NCI-H2107 treated with DMSO at 0.1 percent for 48 hours (cell line): ENCODE results near the gene CACNA1H.

Source experiments
- DNase-seq: peaks from one replicate; lab custom pipeline; 2025; ENCODE audit not compliant: unreplicated experiment; lab: John Stamatoyannopoulos, UW

The CACNA1H gene

DNA sequence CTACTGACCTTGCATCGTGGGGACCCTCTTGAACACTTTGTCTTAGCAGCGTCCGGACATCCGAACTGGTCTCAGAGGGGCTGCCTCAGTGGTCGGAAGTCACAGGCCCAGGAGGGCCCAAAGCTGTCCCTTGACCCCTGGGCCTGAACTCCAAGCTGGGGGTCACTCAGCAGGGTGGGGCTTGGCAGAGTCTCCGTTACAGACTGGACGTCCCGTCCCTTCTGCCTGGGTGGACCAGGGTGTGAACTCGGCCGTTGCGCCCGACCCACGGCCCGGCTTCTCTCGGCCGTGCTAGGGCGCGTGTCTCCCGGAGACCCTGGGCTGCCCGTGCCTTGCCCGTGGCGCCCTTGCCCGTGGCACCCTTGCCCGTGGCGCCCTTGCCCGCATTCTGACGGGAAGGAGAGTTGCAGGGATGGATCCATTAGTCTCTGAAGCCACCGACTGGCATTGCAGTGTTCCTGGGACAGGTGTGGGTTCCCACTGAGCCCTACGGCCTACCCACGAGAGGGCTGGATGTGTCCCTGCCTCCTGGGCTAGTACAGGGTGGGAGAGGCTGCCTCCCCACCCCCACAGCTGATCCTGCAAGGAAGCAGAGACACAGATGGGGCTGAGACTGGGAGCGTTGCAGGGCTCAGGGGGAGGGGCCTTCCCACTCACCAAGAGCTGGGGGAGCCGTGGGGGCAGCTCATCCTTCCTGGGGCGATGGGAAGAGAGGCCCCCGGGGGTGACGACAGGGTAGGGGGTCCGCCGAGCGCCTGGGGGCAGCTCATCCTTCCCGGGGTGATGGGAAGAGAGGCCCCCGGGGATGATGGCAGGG is 4.9 kb downstream of the CACNA1H start:
- no peak for DNase-seq

DNA sequence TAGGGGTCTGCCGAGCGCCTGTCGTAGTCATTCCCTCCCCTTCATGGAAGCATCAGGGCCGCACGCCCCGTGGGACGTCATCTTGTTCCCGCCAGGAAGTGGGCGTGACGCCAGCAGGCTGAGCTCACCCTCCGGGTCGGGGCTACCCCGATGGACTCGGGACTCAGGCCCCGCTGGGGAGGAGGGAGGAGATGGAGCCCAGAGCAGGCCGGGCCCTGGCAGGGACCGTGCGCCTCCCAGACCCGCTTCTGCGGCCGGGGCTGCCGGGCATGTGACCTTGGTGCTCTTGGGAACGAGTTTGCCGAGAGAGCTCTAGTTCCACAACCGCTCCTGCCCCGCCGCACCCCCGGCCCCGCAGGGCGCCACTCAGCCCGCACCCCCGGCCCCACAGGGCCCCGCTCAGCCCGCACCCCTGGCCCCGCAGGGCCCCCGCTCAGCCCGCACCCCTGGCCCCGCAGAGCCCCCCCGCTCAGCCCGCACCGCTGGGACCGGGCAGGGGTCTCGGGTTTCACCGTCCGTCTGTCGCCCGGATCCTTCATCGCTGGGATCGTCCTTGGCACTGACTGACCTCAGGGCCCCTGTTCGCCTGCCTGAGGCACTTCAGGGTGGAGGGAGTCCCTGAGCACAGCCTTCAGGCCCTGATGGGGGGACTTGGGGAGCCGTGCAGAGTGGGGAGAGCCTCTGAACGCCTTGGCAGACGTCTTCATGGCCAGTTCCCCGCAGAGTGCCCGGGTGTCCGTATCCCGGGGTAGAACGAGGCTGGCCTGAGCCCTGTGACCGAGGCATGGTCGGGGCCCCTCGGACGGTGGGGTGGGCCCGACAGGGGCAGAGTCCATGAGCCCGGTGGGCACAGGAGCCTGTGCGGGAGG is 5.8 kb downstream of the CACNA1H start:
- DNase-seq: no peak

DNA sequence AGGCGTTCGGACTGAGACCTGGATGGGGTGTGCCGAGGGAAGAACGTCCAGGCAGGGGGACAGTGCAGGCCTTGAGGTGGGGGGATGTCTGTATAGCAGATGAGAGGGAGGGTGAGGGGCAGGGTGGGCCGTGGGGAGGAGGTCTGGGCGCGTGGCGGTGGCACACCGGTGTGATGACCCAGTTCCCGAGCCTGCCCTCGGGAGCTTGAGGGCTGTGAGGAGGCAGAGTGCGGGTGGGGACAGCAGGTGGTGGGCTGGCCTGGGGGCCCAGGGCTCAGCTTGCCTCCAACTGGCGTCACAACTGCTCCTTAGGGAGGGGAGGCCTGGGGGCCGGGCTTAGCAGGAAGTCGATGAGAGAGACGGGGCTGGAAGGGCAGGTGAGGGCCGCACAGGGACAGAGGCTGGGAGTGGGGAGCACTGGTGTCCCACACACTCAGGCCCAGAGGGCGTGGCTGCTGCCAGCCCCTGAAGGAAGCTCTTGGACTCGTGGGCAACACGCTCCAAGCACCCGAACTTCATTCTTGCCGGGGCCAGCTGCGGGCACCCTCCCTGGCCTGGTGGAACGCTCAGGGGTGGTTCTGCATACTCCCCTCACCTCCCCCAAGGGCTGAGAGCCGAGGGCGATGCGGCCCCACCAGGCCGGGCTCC is 6.5 kb downstream of the CACNA1H start:
- DNase-seq: no peak

DNA sequence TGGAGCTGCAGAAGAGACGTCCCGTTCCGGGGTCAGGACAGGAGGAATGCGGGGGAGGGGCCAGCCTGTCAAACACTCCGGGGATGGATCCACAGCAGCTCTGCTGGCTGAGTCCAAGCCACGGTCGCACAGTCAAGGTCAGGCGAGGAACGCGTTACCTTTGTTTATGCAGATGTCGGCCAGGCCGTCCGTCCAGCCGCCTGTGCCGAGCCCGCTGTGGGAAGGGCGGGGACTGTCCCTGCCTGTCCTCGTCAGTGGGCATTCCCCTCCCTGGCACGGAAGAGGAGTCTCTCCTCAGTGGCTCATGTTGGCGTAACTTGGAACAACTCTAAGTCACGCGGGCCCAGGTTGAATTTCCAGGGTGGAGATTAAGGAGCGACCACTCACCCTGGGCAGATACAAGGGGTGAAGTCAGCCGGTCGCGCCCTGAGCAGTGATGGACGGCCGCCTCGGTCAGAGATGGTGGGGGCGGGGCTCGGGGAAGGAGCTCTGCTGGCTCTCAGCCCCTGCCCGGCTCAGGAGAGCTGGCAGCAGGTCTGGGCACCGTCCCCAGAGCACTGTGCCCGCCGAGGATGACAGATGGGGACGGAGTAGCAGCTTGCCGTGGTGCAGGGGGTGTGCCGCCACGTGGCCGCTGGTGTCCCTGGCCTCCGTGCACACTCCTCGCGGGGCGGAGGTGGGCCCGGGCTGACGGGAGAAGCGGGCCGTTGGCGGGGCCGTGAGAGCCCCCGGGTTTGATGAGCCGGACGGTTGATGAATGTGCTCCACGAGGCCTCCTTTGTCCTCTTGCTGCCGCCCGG is 7.3 kb downstream of the CACNA1H start:
- DNase-seq: no peak

DNA sequence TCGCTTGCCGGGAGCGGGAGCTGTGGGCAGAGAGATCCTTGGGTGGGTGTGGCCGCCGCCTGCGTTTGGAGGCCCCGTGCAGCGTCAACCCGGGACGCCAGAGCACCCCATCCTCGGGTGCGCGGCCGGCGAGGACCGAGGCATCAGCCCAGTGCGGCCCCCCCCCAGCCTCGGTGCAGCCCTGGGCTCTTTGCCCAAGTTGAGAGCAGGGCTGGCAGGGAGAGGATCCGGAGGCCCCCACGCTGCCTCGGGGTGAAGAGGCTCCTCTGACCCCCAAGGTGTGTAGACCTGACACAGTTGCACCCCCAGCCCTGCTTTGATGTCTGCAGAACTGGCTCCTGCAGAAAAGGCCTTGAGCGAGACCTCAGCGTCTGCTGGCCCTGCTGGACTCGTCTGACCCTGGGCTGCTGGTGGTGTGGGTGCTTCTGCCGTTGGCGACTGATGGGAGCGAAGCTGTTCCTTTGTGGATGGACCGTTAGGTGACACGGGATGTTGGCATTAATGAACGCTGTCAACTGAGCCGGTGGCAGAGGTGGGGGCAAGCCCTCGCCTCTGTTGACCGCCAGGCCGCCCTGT is 8.0 kb downstream of the CACNA1H start:
- DNase-seq: no peak

DNA sequence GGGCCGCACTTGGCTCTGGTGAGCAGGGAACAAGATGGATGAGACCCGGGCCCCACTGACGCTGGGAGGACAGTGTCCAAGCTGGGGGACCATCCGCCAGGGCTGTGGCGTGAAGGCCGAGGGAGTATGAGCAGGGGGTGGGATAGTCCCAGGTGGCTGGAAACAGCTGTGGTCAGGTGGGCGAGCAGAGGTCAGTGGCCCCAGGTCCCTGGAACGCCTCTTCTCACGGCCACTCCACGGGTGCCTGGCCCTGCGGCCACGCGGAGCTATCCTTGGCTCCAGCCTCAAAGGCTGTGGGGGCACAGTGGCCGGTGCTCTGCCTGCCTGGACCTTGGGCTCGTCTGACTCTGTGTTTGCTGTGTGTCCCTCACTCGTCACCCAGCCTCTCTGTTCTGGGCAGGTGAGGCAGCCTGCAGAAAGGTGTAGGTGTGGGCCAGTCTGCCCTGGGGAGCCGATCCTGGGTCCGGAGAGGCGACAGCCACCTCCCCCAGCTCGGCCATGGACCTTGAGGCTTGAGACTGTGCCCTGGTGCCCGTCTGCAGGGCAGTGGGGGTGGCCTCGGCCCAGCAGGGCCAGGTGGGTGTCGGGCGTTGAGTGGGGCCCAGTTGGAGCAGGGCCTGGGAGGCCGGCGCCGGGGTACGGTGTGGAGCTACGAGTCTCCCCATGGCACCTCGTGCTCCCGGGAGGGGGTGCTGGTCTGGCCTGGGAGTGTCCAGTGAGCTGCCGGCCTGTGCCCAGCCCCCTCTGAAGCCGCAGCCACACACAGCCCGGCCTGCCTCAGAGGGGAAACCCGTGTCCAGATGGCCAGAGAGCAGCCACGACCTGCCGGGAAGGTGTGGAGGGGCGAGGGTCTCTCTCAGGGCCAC is 10.0 kb downstream of the CACNA1H start:
- no peak for DNase-seq

DNA sequence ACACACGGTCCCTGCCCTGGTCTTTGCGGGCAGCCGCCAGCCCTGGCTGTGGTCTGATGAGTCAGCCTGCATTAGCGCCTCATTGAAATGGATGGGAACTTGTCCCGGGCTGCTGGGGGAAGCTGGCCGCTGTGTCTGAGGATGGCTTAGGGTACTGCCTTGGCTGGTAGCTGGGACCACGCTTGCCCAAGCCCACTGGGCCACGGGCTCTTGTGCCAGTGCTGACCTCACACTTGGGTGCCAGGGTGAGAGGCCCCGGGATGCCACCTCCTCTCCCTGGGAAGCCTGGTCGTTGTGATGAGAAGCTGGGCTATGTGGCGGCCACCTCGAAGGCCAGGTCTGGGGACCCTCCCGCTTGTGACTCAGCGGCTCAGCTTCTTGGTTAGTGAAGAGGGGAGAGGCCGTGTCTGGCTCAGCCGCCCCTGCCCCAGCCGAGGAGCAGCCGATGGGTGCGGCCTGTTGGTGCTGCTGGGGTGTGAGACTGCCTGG is 10.7 kb downstream of the CACNA1H start:
- no peak for DNase-seq

DNA sequence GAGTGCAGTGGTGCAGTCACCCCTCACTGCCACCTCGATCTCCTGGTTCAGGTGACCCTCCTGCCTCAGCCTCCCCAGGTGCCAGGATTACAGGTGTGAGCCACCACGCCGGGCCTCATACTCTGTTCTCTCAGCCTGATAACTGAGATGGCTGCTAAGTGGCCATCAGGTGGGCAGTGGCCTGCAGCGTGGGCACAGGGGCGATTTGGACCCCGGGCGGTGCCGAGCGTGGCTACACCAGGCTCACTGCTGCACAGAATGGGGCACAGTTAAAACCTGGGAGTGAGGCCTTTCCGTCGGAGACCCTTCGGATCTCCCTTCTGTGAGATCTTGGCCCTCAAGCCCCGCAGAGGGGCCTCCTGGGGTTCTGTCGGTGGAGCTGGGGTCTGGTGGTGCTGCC is 11.5 kb downstream of the CACNA1H start:
- no peak for DNase-seq

DNA sequence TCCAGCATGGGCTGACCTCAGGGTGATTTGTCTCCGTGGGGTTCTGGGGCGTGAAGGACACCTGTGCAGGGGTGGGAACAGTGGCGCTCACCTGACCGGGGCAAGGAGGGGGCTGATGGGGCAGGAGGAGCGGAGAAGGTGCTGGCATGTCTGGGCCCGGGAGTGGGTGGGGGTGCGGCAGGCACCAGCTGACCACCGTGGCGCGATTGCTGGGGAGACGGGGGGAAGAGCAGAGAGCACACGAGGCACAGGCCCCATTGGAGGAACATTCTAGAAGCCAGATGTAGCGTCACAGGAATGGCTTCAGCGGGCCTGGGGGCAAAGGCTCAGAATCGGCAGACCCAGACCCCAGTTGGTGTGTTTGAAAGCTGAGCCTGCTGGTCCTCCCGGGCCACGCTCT is 12.1 kb downstream of the CACNA1H start:
- DNase-seq: no peak

DNA sequence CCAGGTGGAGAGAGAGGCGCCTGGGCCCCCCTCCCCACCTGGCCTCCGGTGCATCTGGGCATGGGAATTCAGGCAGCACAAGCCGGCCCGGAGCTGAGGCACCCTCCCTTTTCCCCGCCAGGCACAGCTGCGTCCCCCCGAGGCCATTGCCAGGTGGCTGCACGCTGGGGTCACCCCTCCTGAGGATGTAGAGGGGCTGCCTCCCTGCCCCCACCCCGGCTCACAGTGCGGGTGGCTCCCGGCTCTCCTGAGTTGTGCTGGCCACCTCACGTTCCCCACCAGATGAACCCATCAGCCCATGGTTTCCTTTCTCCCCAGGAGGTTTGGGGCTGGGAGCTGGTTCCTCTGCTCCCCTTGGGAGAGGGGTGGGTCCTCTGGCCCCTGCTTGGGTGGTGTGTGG is 12.6 kb downstream of the CACNA1H start:
- DNase-seq: no peak

DNA sequence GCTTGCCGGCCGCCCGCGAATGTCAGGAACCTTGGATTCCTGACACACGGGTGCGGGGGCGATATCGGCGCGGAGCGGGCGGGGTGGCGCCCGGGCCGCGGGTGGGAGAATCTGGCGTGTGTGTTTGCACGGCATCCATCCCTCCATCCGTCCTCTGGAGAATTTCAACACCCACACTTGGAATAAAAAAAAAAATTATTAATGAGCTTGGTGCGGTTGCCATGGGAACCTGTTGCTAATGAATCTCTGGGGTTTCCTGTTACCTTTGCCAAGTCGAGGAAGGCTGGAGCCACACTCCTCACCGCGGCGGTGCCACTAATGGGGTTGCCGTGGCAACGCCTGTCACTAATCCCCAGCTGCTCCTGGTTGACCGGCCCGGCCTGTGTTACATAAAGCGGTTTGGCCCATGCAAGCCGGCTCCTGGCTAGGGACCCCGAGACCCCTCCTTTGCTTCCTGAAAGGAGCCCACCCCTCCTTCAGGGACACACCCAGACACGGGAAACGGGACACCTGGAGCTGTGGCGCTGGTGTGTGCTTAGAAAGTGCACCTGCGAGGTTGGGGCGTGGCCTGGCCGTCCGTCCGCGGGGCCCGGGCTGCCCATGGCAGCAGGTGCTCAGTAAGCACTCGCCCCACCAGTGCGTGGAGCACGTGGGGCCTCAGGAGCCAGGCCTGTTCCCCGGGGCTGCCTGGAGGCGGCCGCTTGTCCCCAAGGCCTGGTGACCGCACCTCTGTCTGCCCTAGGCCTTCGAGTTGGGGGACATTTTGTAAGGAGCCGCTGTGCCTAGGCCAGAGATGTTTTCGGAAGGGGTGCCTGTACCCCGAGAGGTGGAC is 14.6 kb downstream of the CACNA1H start:
- peak; percentile 73 for DNase-seq

DNA sequence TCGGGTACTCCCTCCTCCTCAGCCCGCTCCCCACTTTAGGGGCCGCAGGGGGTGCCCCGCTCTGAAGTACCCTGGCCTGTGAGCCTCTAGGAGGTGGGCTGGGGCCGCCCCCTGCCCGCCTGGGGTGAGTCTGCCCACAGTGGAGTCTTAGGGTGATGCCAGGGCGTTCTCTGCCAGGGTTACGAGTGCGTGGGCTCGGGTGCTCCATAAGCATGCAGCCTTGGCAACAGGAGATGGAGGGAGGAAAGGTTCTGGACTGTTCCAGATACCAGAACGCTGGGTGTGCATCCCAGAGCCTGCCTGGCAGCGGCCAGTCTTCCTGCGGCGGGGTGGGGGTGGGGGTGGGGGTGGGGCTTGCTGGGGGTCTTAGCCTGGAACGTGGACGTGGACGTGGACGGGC is 15.9 kb downstream of the CACNA1H start:
- no peak for DNase-seq

DNA sequence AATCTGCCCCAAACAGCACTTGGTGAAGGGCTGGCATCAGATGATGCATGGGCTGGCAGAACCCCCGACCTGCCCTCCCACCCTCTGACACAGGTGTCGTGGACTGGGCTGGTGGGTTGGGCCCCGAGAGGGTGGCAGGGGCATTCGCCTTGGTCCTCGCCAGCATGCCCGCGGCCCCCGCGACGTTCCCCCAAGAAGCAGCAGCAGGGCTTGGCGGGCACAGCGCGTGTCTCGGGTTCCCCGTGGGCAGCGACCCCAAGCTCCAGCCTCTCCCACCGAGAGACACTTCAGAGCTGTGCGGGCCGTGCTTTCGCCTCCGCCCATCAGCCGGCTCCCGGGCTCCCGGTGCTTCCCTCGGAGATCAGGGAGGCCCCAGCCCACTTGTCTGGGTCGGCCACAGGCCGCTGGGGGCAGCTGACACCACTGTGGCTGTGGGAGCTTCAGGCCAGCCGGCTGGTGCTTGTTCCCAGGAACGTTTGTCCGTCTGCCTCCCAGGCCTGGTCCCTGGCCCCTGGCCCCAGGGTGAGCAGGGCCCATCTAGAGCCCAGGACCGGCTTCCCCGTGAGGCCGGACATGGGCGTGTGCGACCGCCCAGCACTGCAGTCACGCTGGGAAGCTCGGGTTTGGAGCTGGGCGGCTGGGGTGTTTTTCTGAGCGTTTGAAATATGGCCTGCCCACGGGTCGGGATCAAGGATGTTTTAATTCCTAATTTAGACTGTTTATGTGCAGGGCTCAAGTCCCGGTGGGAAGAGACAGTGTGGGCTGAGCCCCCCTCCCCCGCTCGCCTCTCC is 16.6 kb downstream of the CACNA1H start:
- no peak for DNase-seq

DNA sequence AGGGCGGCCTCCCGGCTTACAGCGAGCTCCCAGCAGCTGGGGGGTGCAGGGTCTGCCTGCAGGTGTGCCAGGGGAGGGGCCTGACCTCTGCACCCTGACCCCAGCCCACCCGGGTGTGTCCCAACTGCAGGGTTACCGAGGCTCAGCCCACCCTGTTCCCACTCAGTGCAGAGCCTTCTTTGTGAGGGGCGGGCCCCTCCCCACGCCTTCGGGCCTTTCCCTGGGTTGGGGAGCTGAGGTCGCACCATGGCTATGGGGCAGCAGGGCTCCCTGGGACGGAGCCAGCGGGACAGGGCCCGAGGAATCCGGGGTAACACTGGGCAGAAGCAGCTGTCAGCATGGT is 17.1 kb downstream of the CACNA1H start:
- no peak for DNase-seq

DNA sequence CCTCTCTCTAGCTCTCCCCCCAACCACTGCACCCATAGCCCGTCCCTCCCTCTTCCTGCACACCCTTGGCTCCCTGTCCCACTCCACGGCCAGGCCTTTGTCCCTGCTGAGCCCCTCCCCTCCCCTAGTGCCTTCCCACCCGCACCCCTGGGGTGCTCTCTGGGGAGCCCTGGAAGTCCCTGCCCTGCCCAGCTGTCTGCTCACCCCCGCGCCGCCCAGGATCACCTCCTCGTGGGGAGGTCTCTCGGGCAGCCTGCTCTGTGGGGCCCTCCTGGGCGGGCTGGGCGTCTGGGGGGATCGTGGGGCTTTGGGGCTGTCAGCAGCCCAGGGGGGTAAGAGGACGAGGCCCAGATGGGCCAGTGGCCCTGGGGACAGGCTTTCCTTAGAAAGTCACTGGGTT is 18.1 kb downstream of the CACNA1H start:
- DNase-seq: no peak

DNA sequence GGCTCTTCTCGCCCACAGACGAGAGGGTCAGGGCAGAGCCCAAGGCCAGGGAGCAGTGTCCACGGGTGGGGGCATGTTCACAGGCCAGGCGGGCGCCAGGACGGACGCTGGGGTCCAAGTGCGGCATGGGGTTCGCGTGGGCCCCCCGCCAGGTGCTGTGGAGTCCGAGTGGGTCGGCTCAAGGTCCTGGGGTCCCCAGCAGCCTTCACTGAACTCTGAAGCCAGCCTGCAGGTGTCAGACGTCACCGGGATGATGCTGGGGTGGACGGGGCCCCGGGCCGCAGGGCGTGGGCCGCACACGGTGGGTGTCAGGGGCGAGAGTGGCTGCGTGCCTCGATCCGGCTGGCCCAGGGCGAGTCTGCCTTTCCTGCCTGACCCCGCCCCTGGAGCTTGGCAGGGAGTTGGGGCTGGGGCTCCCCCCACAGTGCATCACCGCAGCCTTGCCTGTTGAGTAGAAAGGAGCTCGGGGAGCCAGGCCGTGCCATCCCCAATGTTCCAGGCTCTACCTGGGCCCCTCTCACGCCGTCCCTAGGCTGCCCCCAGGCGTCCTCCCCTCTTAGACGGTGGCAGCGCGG is 19.0 kb downstream of the CACNA1H start:
- no peak for DNase-seq

DNA sequence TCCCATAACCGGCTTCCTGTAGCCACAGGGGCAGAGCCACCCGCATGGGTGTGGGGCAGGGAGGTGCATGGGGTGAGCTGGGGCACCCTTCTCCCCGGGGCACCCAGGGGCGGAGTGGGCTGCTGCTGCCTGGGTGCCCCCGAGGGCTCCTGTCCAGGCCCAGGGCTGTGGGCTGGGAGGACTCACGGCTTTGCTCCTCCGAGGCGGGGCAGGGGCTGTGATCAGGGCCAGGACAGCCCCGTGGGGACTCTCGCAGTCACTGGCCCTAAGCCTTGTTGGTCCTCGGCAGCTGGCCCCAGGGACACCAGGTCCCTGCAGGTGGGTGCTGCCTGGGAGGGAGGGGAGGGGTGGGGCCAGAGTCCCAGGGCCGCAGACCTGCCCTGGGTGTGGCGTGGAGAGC is 19.7 kb downstream of the CACNA1H start:
- no peak for DNase-seq
